Non-pigmented ciliary epithelial cell (primary cell): Measurements from ENCODE around the gene DMXL1.
"Not testable (repeated sequence)": the region's sequence is repeated elsewhere in the genome, so short reads cannot be mapped to it uniquely, and the experiment has no call there.

Experiments
- DNase-seq: peaks from one replicate; pipeline ENCODE4 v3.0.0-alpha.2; 2010; ENCODE audit warnings: low read depth

DMXL1 gene

GRCh38 chr5:119200795-119201194 is 129.9 kb downstream of the DMXL1 start:
- DNase-seq = no peak

GRCh38 chr5:119207105-119207504 is 136.2 kb downstream of the DMXL1 start:
- DNase-seq = no peak

- no peak for DNase-seq
Observed at GRCh38 chr5:119212026-119212425, 141.1 kb downstream of the DMXL1 start.

GRCh38 chr5:119212676-119213075 is 141.8 kb downstream of the DMXL1 start:
- no peak for DNase-seq

GRCh38 chr5:119217183-119217582 is 146.3 kb downstream of the DMXL1 start:
- DNase-seq = no peak

GRCh38 chr5:119218830-119219782 is 148.2 kb downstream of the DMXL1 start:
- DNase-seq = no peak

GRCh38 chr5:119220576-119221197 is 149.8 kb downstream of the DMXL1 start:
- no peak for DNase-seq

- no peak for DNase-seq
Observed at GRCh38 chr5:119221330-119221729, 150.4 kb downstream of the DMXL1 start.

GRCh38 chr5:119229950-119230349 is 159.1 kb downstream of the DMXL1 start:
- DNase-seq = no peak

GRCh38 chr5:119238265-119239118 is 167.6 kb downstream of the DMXL1 start:
- DNase-seq = no peak

GRCh38 chr5:119239119-119239417 is 168.2 kb downstream of the DMXL1 start:
- no peak for DNase-seq

GRCh38 chr5:119239826-119240225 is 168.9 kb downstream of the DMXL1 start:
- DNase-seq = not testable (repeated sequence)

- DNase-seq = no peak
Observed at GRCh38 chr5:119243888-119244287, 173.0 kb downstream of the DMXL1 start.

- no peak for DNase-seq
Observed at GRCh38 chr5:119250946-119251901, 180.3 kb downstream of the DMXL1 start.

- no peak for DNase-seq
Observed at GRCh38 chr5:119255571-119256356, 184.9 kb downstream of the DMXL1 start.

GRCh38 chr5:119257613-119258012 is 186.7 kb downstream of the DMXL1 start:
- DNase-seq = no peak

GRCh38 chr5:119263639-119264038 is 192.8 kb downstream of the DMXL1 start:
- DNase-seq = no peak

GRCh38 chr5:119264186-119264585 is 193.3 kb downstream of the DMXL1 start:
- DNase-seq = no peak

GRCh38 chr5:119267958-119268386 is 197.1 kb downstream of the DMXL1 start:
- peak; percentile 89 for DNase-seq

- DNase-seq = peak; percentile 64
Observed at GRCh38 chr5:119268387-119269060, 197.6 kb downstream of the DMXL1 start.
